Neural progenitor cell (in vitro differentiated cells): ENCODE measurements around the gene TNNC2. TPM values are rescaled to one million over a fixed set of nuclear protein-coding genes. Genes with fewer than 3 reads are reported as not detected.

Experiments
- DNase-seq: peaks from one replicate; pipeline ENCODE4 v3.0.0-alpha.2; 2016; ENCODE audit warnings: low spot score
- H2AFZ ChIP-seq: fragments of 200-600 bp; sonication (generic); replicated peaks from 2 replicates; pipeline ENCODE4 v1.6.1; 2016; ENCODE audit warnings: antibody characterized with exemption
- H3F3A ChIP-seq: fragments of 200-600 bp; sonication (generic); 2 replicates; pipeline ENCODE4 v1.6.1; 2016; ENCODE audit warnings: antibody characterized with exemption, low read depth
- H3K27ac ChIP-seq: fragments of 200-600 bp; sonication (generic); 2 replicates; pipeline ENCODE4 v1.5.1; 2016; ENCODE audit warnings: mild to moderate bottlenecking
- H3K27me3 ChIP-seq: fragments of 200-600 bp; sonication (generic); 2 replicates; pipeline ENCODE4 v1.6.1; 2016; ENCODE audit warnings: mild to moderate bottlenecking, moderate library complexity
- H3K36me3 ChIP-seq: fragments of 200-600 bp; sonication (generic); 2 replicates; pipeline ENCODE4 v1.5.1; 2016
- H3K4me1 ChIP-seq: fragments of 200-600 bp; sonication (generic); 2 replicates; pipeline ENCODE4 v1.6.1; 2016; ENCODE audit warnings: mixed run types
- H3K4me2 ChIP-seq: fragments of 200-600 bp; sonication (generic); 2 replicates; pipeline ENCODE4 v1.6.1; 2016
- H3K4me3 ChIP-seq: fragments of 200-600 bp; sonication (generic); 2 replicates; pipeline ENCODE4 v1.5.1; 2016
- H3K79me2 ChIP-seq: fragments of 200-600 bp; sonication (generic); 2 replicates; pipeline ENCODE4 v1.6.1; 2016; ENCODE audit warnings: low read depth
- H3K9ac ChIP-seq: fragments of 200-600 bp; sonication (generic); 2 replicates; pipeline ENCODE4 v1.6.1; 2016
- H3K9me3 ChIP-seq: fragments of 200-600 bp; sonication (generic); 2 replicates; pipeline ENCODE4 v1.5.1; 2016; ENCODE audit warnings: low read depth
- H4K20me1 ChIP-seq: fragments of 200-600 bp; sonication (generic); 2 replicates; pipeline ENCODE4 v1.6.1; 2016; ENCODE audit warnings: low read depth
- H3K27ac Mint-ChIP-seq: 3 replicates; pipeline ENCODE4 v1.8.0; 2021; ENCODE audit warnings: mixed read lengths
- H3K27me3 Mint-ChIP-seq: 2 replicates; pipeline ENCODE4 v1.8.0; 2022; ENCODE audit warnings: low read depth, mild to moderate bottlenecking, inconsistent platforms, moderate library complexity, mixed read lengths; ENCODE audit not compliant: insufficient read depth
- H3K36me3 Mint-ChIP-seq: 3 replicates; pipeline ENCODE4 v1.8.0; 2021; ENCODE audit warnings: mixed read lengths
- H3K4me1 Mint-ChIP-seq: 3 replicates; pipeline ENCODE4 v1.8.0; 2021; ENCODE audit warnings: mixed read lengths
- H3K4me3 Mint-ChIP-seq: 3 replicates; pipeline ENCODE4 v1.8.0; 2021; ENCODE audit warnings: mild to moderate bottlenecking, moderate library complexity, mixed read lengths
- H3K9me3 Mint-ChIP-seq: 3 replicates; pipeline ENCODE4 v1.8.0; 2020; ENCODE audit warnings: mixed read lengths
- EZH2 ChIP-seq: fragments of 200-600 bp; sonication (generic); IDR thresholded peaks from 2 replicates; pipeline ENCODE4 v1.6.1; 2017; ENCODE audit warnings: antibody characterized with exemption, mild to moderate bottlenecking, moderate library complexity
- EZH2phosphoT487 ChIP-seq: fragments of 200-600 bp; sonication (generic); IDR thresholded peaks from 2 replicates; pipeline ENCODE4 v1.6.1; 2017; ENCODE audit warnings: antibody characterized with exemption
- total RNA-seq: library from RNA; depleted of rRNA; stranded (reverse); fragments of >200 nt; gene quantifications from 2 replicates; pipeline ENCODE4 v1.2.3, GENCODE V29; 2015; ENCODE audit warnings: low replicate concordance
- TF ChIP-seq, protein P1 (sequence below): fragments of 200-600 bp; sonication (generic); IDR thresholded peaks from 2 replicates; pipeline ENCODE4 v1.5.1; 2017; ENCODE audit warnings: antibody characterized with exemption, mild to moderate bottlenecking

TNNC2 gene
- total RNA-seq, 1 donor from 2014 or later: not detected

DNA sequence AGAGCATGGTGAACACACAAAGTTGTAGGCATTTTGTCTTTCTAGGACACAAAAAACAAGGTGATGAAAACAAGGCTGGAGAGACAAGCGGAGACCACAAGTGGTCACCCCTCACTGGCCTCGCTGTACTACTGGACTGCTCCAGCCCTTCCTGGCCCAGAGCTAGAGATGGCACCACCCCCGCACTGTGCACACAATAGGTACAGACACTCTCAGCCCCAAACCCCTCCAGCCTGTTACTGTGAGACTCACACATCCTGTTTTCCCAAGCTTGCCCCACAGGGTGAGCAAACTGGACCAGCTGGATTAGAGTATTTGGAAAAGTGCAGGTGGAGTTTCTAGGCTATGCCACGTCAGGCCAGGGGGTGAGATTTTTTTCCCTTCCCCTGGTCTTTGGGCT is 45.5 kb upstream of the TNNC2 start:
- H3K27me3 Mint-ChIP-seq: no peaks in the 10 kb centered on the region
- Histone ChIP-seq H3K9ac (no peak overlapping the region), H2AFZ (no peak overlapping the region), H3K4me3 (no peak overlapping the region), H3K27ac (no peak overlapping the region), H3K4me2 (no peak overlapping the region), H3F3A (no peaks in the 10 kb centered on the region), H3K79me2 (no peaks in the 10 kb centered on the region), H3K9me3 (no peaks in the 10 kb centered on the region), H3K36me3 (no peaks in the 10 kb centered on the region), H4K20me1 (no peaks in the 10 kb centered on the region), H3K27me3 (no peaks in the 10 kb centered on the region), H3K4me1 (no peaks in the 10 kb centered on the region)
- H3K4me1 Mint-ChIP-seq: no peaks in the 10 kb centered on the region
- TF ChIP-seq EZH2 (no peak), EZH2phosphoT487 (no peak)
- TF ChIP-seq, protein P1, sequence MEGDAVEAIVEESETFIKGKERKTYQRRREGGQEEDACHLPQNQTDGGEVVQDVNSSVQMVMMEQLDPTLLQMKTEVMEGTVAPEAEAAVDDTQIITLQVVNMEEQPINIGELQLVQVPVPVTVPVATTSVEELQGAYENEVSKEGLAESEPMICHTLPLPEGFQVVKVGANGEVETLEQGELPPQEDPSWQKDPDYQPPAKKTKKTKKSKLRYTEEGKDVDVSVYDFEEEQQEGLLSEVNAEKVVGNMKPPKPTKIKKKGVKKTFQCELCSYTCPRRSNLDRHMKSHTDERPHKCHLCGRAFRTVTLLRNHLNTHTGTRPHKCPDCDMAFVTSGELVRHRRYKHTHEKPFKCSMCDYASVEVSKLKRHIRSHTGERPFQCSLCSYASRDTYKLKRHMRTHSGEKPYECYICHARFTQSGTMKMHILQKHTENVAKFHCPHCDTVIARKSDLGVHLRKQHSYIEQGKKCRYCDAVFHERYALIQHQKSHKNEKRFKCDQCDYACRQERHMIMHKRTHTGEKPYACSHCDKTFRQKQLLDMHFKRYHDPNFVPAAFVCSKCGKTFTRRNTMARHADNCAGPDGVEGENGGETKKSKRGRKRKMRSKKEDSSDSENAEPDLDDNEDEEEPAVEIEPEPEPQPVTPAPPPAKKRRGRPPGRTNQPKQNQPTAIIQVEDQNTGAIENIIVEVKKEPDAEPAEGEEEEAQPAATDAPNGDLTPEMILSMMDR: no peak
- no peaks in the 10 kb centered on the region for H3K36me3 Mint-ChIP-seq
- no peaks in the 10 kb centered on the region for H3K9me3 Mint-ChIP-seq
- no peak overlapping the region for H3K4me3 Mint-ChIP-seq
- no peak overlapping the region for H3K27ac Mint-ChIP-seq
- DNase-seq: no peak

DNA sequence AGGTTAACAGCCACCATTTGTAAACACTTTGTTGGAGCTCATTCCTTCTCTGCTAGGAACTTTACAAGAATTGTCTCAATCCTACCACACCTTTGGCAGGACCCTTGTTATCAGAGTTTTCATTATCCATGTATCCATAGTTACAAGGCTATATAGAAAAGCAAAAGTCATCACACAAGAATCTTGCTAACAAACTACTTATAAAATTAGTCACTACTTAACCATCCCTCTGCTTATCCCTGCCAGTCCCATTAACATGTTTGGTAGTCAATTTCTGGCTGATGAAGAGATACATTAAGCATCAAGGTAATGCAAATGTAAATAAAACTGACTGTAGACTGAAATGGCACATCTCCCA is 40.7 kb upstream of the TNNC2 start:
- H3K9me3 ChIP-seq: no peaks in the 10 kb centered on the region
- H3K9ac ChIP-seq: no peak overlapping the region
- TF ChIP-seq, protein P1: no peak
- TF ChIP-seq EZH2: no peak
- TF ChIP-seq EZH2phosphoT487: no peak
- no peak overlapping the region for H3K4me3 ChIP-seq
- no peaks in the 10 kb centered on the region for H3K79me2 ChIP-seq
- no peaks in the 10 kb centered on the region for H3K4me1 Mint-ChIP-seq
- H3K4me2 ChIP-seq: no peak overlapping the region
- H3K36me3 ChIP-seq: no peaks in the 10 kb centered on the region
- no peaks in the 10 kb centered on the region for H3K36me3 Mint-ChIP-seq
- no peak overlapping the region for H3K27ac Mint-ChIP-seq
- no peaks in the 10 kb centered on the region for H3K27me3 ChIP-seq
- H3K27ac ChIP-seq: no peak overlapping the region
- H3K27me3 Mint-ChIP-seq: no peaks in the 10 kb centered on the region
- H3K4me3 Mint-ChIP-seq: no peak overlapping the region
- H3K9me3 Mint-ChIP-seq: no peaks in the 10 kb centered on the region
- no peak overlapping the region for H2AFZ ChIP-seq
- H3K4me1 ChIP-seq: no peaks in the 10 kb centered on the region
- H3F3A ChIP-seq: no peaks in the 10 kb centered on the region
- H4K20me1 ChIP-seq: no peaks in the 10 kb centered on the region
- no peak for DNase-seq

DNA sequence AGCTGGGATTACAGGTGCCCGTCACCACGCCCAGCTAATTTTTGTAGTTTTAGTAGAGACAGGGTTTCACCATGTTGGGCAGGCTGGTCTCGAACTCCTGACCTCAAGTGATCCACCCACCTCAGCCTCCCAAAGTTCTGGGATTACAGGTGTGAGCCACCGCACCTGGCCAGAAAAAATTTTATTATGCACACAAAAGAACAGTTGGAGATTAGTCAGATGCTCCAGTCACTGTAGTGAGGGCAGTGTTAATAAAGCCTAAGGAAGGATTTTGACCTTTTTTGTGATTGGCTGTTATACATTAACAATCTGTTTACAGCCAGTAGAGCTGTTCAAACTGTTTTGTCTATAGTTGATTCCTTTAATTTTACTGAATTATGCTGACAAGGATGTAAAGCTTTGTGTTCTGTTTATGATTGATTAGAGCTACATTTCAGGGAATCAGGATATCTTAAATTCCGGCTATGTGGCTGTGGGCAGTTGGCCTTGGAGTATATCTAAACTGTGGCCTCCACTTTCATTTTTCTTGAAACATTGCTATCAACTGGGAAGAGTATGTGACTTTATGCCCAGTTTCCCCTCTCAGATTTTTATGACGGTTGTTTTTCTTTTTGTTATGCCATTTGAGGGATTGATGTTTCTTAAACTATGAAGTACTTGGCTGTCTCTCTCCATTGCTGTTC is 40.2 kb upstream of the TNNC2 start:
- no peak for DNase-seq
- no peak overlapping the region for H3K27ac Mint-ChIP-seq
- TF ChIP-seq EZH2phosphoT487 (no peak), EZH2 (no peak)
- TF ChIP-seq, protein P1: no peak
- Histone ChIP-seq H3K36me3 (no peaks in the 10 kb centered on the region), H4K20me1 (no peaks in the 10 kb centered on the region), H3K79me2 (no peaks in the 10 kb centered on the region), H3K27ac (no peak overlapping the region), H2AFZ (no peak overlapping the region), H3K9ac (no peak overlapping the region), H3F3A (no peaks in the 10 kb centered on the region), H3K4me2 (no peak overlapping the region), H3K4me1 (no peaks in the 10 kb centered on the region), H3K4me3 (no peak overlapping the region), H3K27me3 (no peaks in the 10 kb centered on the region), H3K9me3 (no peaks in the 10 kb centered on the region)
- no peaks in the 10 kb centered on the region for H3K36me3 Mint-ChIP-seq
- H3K9me3 Mint-ChIP-seq: no peaks in the 10 kb centered on the region
- H3K27me3 Mint-ChIP-seq: no peaks in the 10 kb centered on the region
- no peaks in the 10 kb centered on the region for H3K4me1 Mint-ChIP-seq
- H3K4me3 Mint-ChIP-seq: no peak overlapping the region
